NOMO-1 treated with dmso at 0.1 percent for 144 hours (cell line): Measurements from ENCODE around the gene TPSG1.
"Not testable (repeated sequence)": the region's sequence is repeated elsewhere in the genome, so short reads cannot be mapped to it uniquely, and the experiment has no call there.

Source experiments
- DNase-seq: peaks from one replicate; lab custom pipeline; 2025; ENCODE audit not compliant: unreplicated experiment; lab: John Stamatoyannopoulos, UW

The TPSG1 gene

DNA sequence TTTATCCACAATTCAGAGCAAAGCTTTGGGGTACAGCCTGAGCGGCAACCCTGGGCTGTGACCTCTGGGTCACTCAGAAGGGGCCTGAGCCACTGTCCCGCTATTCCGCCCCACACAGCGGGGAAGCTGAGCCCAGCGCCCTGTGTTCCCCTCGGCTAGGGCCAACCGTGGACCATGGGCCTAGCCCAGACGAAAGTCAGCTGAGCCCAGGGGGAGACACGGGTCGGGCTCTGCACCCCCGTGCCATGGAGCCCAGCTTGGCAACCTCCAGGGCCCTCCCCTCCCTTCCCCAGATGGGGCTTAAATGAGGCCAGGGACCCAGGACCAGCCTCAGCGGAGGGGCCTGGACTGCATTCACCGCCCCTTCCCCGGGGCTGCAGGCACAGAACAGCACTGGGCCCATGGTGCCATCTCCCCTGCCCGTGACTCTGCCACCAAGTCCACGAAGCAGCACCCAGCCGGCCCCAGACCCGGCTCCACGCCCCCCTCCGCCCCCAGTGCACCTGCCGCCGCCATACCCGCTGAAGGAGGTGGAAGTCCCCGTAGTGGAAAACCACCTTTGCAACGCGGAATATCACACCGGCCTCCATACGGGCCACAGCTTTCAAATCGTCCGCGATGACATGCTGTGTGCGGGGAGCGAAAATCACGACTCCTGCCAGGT lies 32.6 kb upstream of the TPSG1 start:
- DNase-seq = no peak

GRCh38 chr16:1256874-1257322 lies 31.8 kb upstream of the TPSG1 start:
- no peak for DNase-seq

DNA sequence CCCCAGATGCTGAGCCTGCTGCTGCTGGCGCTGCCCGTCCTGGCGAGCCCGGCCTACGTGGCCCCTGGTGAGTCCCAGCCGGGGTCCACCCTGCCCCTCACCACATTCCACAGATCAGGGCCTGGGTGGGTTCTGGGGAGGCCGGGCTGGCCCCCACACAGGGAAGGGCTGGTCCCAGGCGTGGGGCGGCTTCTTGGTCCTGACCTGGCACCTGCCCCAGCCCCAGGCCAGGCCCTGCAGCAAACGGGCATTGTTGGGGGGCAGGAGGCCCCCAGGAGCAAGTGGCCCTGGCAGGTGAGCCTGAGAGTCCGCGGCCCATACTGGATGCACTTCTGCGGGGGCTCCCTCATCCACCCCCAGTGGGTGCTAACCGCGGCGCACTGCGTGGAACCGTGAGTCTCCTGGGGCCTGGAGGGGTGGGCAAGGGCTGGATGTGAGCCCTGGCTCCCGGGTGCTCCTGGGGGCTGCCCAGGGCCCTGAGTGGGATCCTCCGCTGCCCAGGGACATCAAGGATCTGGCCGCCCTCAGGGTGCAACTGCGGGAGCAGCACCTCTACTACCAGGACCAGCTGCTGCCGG lies 31.3 kb upstream of the TPSG1 start:
- not testable (repeated sequence) for DNase-seq

DNA sequence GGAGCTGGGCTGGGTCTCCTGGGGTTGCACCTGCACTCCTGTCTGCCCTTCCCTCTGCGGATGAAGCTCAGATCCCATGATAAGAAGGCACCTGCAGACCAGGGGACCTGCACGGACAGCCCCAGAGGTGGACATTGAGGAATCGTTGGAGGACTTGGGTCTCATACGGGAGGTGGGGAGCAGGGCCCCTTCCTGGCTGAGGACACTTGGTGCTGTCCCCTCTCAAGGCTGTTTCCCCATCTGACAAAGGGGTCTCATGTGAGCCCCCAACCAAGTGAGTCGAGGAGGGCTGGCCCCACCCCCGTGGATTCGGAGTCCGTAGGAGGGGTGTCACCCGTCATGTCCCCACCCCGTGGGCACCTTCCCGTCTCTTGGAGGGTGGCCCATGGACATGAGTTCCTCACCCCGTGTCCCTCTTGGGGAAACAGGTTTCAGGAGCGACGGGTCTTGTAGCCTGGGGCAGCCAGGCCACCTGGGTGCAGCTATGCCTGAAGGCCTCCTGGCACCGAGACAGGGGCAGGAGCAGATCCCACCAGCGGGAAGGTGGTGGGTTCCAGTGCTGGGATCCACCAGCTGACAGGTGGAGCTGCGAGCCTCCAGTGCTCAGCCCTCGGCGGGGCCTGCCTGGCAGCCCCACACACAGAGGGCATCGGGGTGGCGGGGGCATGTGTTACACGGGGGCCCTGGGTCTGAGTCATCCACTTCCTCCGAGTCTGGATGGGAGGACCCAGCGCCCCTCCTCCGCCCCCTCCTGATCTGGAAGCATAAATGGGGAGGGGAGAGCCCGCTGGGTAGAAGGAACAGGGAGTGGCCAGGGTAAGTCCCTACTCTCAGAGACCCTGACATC lies 30.4 kb upstream of the TPSG1 start, which contains the start of gene TPSD1:
TPSD1 (plus strand) TSS at position 794 of the 847 bp plus-strand sequence. CDS start 212 bp downstream, outside the sequence.
- not testable (repeated sequence) for DNase-seq

GRCh38 chr16:1254821-1255220 lies 29.8 kb upstream of the TPSG1 start:
- DNase-seq = not testable (repeated sequence)

DNA sequence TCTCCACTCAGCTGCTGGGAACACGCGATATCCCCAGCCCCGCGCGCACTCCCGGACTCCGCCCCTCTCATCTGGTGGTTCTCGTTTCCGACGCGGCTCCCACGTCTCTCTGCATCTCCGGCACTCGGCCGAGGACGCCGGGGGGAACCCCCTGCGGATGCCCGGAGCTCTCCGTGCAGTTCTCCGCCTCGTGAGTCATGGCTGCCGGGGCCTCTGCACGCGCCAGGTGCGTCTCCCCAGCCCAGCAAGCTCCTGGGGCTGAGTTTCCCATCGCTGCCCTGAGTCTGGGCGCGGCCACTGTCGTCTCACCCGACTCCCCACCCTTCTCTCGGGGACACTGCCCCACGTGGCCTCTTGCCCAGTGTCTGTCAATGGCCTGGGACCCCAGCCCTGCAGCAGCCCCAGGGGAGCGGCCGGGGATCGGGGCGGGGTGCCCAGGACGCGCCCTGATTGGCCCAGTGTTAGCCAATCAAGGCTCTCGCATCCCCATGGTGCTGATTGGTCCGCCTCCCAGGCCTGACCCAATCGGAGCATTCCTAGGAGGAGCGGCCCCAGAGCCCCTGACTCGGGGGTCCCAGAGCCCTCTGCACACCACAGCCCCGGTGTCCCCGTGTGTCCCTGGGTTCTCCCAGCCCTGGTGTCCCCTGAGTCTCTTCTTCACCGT lies 28.8 kb upstream of the TPSG1 start:
- not testable (repeated sequence) for DNase-seq

- not testable (repeated sequence) for DNase-seq
Measured at GRCh38 chr16:1249031-1249755, 24.1 kb upstream of the TPSG1 start.

GRCh38 chr16:1247903-1248537 lies 23.0 kb upstream of the TPSG1 start:
- not testable (repeated sequence) for DNase-seq

GRCh38 chr16:1245452-1246020 lies 20.5 kb upstream of the TPSG1 start:
- DNase-seq = no peak

- peak; percentile 42 for DNase-seq
Measured at GRCh38 chr16:1244881-1245280, 19.8 kb upstream of the TPSG1 start.

GRCh38 chr16:1243907-1244850 lies 19.1 kb upstream of the TPSG1 start:
- DNase-seq = not testable (repeated sequence)

- not testable (repeated sequence) for DNase-seq
Measured at GRCh38 chr16:1243363-1243762, 18.3 kb upstream of the TPSG1 start.

DNA sequence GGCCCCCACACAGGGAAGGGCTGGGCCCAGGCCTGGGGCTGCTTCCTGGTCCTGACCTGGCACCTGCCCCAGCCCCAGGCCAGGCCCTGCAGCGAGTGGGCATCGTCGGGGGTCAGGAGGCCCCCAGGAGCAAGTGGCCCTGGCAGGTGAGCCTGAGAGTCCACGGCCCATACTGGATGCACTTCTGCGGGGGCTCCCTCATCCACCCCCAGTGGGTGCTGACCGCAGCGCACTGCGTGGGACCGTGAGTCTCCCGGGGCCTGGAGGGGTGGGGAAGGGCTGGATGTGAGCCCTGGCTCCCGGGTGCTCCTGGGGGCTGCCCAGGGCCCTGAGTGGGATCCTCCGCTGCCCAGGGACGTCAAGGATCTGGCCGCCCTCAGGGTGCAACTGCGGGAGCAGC lies 16.0 kb upstream of the TPSG1 start:
- not testable (repeated sequence) for DNase-seq

DNA sequence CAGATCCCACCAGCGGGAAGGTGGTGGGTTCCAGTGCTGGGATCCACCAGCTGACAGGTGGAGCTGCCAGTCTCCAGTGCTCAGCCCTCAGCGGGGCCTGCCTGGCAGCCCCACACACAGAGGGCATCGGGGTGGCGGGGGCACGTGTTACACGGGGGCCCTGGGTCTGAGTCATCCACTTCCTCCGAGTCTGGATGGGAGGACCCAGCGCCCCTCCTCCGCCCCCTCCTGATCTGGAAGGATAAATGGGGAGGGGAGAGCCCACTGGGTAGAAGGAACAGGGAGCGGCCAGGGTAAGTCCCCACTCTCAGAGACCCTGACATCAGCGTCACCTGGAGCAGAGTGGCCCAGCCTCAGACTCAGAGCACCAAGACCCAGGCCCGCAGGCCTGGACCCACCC lies 15.4 kb upstream of the TPSG1 start, which contains the start of gene TPSAB1:
TPSAB1 (plus strand) TSS at position 270 of the 400 bp plus-strand sequence. CDS start 234 bp downstream, outside the sequence.
- DNase-seq = not testable (repeated sequence)

- not testable (repeated sequence) for DNase-seq
Measured at GRCh38 chr16:1239575-1239974, 14.5 kb upstream of the TPSG1 start.

DNA sequence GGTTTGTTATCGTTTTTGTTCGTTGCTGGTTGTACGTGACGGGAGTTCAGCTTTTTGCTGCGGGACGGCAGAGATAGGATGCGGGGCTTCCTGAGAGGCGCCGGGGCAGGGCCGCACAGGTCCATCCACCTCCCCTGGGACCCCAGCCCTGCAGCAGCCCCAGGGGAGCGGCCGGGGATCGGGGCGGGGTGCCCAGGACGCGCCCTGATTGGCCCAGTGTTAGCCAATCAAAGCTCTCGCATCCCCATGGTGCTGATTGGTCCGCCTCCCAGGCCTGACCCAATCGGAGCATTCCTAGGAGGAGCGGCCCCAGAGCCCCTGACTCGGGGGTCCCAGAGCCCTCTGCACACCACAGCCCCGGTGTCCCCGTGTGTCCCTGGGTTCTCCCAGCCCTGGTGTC lies 13.8 kb upstream of the TPSG1 start:
- DNase-seq = not testable (repeated sequence)

DNA sequence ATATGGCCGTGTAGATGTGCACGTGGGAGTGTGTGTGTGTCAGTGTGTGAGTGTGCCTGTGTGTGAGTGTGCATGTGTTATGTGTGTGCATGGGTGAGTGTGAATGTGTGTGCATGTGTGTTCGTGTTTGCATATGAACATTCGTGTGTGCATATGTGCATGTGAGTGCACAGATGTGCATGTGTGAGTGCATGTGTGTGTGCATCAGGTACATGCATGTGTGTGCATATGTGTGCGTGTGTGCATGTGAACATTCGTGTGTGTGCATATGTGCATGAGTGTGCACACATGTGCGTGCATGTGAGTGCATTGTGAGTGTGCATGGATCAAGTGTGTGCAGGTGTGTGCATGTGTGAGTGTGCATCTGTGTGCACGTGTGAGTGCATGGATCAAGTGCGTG lies 12.9 kb upstream of the TPSG1 start:
- no peak for DNase-seq

DNA sequence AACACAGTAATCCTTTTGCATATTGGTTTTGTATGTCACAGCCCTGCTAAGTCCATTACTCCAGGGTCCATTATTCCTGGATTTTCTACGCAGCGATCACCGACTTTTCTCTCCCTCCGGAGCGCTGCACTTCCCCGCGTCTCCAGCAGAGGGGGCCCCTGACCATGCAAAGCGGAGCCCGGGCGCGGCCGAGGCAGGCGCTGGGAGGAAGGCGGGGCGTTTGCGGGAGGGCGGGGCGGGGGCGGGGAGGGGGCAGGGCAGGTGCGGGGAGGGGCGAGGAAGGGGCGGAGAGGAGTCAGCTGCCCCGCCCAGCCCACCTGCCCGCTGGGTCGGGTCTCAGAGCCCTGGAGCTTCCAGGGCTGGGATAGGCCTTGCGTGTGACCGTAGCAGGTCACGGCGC lies 11.6 kb upstream of the TPSG1 start:
- DNase-seq = not testable (repeated sequence)
